Measurements from ENCODE around the gene FCRL2. TPM values are rescaled to one million over a fixed set of nuclear protein-coding genes. Genes with fewer than 3 reads are reported as not detected.

FCRL2 gene, protein sequence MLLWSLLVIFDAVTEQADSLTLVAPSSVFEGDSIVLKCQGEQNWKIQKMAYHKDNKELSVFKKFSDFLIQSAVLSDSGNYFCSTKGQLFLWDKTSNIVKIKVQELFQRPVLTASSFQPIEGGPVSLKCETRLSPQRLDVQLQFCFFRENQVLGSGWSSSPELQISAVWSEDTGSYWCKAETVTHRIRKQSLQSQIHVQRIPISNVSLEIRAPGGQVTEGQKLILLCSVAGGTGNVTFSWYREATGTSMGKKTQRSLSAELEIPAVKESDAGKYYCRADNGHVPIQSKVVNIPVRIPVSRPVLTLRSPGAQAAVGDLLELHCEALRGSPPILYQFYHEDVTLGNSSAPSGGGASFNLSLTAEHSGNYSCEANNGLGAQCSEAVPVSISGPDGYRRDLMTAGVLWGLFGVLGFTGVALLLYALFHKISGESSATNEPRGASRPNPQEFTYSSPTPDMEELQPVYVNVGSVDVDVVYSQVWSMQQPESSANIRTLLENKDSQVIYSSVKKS
- polyA plus RNA-seq (ENCODE audit: insufficient read length in 4 of 4) = under 1 TPM in 1 of 4 donors, not detected in 3; 0.08 TPM

DNA sequence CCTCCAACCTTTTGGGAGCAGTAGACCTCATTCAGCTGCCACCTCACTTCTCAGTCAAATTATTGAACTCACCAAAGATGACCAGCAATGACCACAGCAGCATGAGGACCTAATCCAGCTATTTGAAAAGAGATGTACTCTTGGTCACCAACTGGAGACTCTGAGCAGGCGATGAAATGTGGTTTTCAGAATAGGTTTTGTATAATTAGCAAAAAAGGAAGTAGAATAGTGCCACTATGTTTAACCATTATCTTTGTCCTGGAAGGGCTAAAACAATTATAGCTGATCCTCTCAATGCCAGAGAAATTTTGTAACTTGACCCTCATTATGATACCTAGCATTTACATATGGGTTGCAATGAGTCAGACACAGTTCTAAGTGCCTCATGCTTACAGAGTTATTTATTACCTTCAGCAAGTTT is at the start of gene FCRL2:
Gene FCRL2, minus strand, starts transcription at position 162 of the 421 bp plus-strand sequence. Its CDS starts 59 bp downstream, at position 103.
- DNase-seq (ENCODE audit: low read depth in 4 of 4, low spot score in 2 of 4) = no peak

DNA sequence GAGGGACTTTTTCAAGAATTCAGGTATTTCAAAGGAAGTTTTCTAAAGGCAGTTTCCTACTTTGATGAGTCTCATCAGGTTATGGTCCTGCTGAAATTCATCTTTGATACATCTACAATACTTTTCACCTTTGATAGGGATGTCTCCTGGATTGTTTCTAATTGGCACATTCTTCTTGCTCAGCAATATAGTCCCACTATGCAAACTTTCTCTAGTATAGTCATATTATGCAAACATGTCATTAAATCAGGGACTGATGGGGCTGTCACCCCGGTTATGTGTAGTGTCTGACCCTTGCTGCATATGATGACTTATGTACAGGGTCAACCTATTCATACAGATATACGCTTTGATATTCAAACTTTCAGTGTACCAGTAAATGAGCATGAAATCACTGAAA is 43.4 kb upstream of the FCRL2 start:
- no peak for DNase-seq (ENCODE audit: low read depth in 4 of 4, low spot score in 2 of 4)

DNA sequence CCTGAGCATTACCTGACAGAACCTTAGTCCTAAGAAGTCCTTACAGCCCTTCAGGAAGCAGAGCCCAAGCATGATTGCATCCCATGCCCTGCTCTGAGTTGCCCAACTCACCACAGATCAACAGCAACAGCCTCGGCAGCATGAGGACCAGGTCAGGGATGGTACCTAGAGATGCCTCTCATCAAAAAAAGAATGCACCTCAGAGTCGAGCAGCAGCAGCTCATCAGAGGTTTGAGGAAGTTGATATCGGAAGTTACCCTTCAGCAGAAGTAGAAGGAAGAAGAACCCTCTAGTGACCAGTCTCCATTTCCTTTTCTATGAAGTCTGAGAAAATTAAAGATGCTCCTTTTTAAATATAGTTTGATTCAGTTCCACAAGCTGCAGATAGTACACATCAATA is 43.0 kb upstream of the FCRL2 start, which contains the start of gene FCRL1:
Gene FCRL1, minus strand, starts transcription at position 225 of the 400 bp plus-strand sequence. Its CDS starts 83 bp downstream, at position 142.
- no peak for DNase-seq (ENCODE audit: low read depth in 4 of 4, low spot score in 2 of 4)

DNA sequence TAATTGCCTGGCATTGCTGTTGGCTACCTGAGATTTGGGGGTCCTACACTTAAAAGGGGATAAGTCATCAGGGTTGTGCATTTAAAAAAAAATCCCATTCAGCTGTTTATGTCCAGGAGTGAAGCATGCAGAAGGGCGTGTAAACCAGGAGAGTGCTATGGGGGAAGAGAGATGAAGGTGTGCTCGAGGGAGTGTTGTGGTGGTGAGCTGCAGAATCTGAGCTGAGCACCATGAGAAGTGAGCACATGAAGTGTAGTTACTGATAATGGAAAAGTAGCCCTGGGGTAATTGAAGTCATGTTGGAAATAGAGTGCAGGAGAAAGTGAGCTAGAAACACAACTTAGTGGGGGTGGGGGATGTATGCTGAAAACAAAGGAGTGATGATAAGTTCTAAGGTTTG is 42.3 kb upstream of the FCRL2 start:
- DNase-seq (ENCODE audit: low read depth in 4 of 4, low spot score in 2 of 4) = no peak

DNA sequence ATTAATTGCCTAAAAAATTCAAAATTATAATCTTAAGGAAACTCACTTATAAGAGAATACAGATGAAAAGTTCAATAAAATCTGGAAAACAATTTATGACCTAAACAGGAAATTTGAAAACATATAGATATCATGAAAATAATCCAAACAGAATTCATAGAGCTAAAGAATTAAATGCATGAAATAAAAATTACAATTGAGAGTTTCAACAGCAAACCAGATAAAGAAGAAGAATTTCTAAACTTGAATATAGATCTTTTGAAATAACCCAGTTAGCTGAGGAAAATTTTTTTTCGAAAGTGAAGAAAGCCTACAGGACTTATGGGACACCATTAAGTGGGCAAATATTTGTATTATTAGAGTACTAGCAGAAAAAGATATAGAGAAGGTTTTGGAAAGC is 36.3 kb upstream of the FCRL2 start:
- DNase-seq (ENCODE audit: low read depth in 4 of 4, low spot score in 2 of 4) = no peak

DNA sequence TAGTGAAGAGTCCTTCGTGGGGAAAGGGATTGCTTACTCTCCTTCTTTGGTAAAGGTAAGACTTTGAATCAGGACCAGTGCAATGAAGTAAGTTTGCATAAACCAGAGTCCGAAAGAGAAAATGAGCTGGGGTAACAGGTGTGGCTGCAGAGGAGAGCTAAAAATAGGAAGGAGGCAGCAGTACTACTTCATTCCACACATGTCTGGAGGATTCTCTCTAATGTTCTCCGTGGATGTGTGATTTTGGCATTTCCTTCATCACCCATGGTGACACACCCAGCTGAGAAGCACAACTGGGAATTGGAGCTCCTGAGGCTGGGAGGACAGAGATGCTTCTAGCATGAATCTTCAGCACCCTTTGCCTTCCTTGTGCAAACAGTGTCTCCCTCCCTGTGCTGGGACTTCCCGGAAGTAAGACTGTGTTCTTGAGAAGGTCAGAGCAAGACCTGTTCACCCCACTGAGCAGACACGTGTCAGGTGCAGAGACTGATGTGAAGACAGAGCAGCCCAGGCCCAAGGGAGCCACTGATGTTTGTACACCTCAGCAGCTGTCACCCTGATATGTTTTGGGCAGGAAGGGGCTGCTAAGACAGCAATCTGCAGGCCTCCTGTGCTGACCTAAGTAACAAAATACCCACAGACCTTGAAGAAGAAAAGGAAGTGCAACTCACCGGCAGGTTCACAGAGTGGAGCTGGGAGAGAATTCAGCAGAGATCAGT is 29.7 kb upstream of the FCRL2 start:
- no peak for DNase-seq (ENCODE audit: low read depth in 4 of 4, low spot score in 2 of 4)

DNA sequence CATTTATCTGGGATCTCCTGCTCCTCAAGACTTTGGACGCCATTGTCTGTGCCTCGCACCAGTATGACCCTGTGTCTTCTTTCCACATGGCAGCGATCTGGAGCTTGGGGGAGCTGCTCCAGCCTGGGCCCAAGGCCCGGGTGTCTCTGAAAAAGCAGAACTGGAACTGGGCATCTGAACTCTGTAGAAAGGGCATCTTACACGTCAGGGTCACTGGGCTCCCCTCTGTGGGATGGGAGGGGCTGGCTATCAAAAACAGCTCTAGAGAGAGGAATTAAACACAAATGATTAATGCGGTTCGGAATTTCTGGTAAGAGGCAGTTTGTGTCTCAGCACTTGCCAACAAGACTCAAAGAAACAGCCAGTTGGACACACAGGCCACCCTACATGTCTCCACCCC is 26.9 kb upstream of the FCRL2 start:
- no peak for DNase-seq (ENCODE audit: low read depth in 4 of 4, low spot score in 2 of 4)

DNA sequence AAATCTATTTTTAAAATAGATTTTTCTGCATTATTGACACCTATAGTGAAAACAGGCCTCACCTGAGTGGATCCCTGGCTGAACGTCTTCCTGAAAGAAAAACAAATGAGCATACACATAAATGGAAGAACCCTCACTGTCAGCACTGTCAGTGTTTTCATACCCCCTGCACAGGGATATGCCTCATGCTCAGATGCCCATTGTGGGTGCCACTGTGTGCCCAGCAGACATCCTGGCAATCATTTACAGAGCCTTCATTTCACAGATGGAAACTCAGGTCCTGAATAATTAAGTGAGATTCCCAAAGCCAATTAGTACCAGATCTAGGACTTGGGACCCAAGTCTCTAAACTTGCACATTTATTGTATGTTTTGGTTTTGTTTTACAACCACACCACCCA is 23.1 kb upstream of the FCRL2 start:
- DNase-seq (ENCODE audit: low read depth in 4 of 4, low spot score in 2 of 4) = no peak

DNA sequence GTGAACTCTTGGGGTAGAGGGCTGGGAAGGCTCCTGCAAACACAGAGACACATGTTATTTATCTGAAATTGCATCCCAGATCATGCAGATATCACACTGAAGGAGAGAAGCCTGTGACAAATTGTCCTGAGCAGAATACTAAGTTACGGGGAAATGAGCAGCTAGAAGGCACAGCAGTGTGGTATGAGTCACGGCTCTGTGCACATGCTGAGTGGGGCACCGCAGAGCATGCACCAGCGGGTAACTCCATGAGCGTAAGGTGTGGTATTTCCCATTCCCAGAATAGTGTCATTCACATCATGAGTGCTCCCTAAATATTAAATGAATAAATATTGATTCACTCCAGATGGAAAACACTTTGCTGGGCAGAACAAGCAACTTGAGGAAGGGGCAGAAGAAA is 21.3 kb upstream of the FCRL2 start:
- no peak for DNase-seq (ENCODE audit: low read depth in 4 of 4, low spot score in 2 of 4)

DNA sequence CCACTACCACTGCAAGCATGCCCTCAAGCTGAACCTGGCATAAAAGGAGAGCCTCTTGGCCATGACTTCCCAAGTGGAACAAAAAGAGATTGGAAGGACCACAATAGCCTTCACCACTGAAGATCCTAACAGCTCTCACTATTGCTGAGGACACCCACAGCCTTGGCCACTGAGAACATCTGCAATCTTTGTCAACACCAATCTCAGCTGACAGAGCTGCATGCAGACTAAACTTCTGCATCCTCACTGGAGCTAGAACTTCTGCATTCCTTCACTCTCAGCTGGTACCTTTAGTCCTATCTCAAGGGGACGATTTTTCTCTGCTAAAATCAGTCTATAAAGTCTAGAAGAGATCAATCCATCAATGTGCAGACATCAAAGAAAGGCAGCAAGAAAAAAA is 8.3 kb upstream of the FCRL2 start:
- DNase-seq (ENCODE audit: low read depth in 4 of 4, low spot score in 2 of 4) = no peak

DNA sequence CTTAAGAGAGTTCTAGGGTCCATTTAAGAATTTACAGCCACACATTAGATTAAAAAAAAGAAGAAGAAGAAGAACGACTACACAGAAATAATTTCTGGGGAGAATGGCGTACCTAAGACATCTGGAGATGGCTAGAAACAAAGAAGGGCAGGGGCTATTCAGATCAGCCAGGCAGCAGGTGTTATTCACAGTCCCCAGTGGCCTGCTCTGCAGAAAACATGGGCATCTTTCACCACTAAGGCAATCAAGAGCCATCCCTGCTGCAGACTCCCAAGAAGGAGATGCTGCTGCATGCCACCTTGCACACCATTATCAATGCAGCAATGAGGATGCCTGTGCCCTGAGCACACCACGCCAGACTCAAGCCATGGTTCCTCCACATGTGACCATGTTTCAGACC is 7.9 kb upstream of the FCRL2 start:
- DNase-seq (ENCODE audit: low read depth in 4 of 4, low spot score in 2 of 4) = no peak

DNA sequence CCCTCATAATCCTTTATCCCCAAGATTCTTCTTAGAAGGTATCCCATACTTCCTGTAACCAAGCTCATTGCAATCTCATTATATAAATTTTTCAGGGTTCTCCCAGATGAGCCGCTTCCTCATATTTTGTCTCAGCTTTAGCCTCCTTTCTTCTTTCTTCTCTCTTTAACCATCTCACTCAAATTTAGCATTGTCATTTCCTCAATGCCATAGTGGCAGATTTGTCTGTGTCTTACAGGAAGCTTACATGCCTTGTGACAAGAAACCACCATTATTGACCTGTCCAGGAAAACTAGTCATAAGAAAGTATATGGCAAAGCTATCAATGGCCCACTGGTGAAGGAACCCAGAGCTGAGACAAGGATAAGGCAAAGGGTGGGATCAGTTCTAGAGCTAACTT is 6.0 kb upstream of the FCRL2 start:
- DNase-seq (ENCODE audit: low read depth in 4 of 4, low spot score in 2 of 4) = no peak

DNA sequence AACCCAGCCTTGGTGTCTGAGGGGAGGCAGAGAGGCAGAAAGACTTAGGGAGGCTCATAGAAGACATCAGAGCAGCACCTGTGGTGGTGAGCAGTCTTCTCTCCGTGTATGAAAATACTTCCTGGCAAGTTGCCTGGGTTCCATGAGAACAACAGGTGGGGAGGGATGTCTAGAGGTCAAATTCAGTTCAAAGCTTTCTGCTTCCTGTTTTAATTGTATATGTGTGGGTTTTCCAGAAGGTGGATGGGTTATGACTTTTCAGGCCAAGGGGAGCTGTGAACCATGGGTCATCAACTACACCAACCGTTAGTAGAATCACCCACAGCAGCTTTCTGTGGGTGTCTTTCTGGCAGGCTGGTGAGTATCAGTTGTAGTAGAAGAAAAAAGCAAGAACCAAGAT is 4.1 kb upstream of the FCRL2 start:
- no peak for DNase-seq (ENCODE audit: low read depth in 4 of 4, low spot score in 2 of 4)

DNA sequence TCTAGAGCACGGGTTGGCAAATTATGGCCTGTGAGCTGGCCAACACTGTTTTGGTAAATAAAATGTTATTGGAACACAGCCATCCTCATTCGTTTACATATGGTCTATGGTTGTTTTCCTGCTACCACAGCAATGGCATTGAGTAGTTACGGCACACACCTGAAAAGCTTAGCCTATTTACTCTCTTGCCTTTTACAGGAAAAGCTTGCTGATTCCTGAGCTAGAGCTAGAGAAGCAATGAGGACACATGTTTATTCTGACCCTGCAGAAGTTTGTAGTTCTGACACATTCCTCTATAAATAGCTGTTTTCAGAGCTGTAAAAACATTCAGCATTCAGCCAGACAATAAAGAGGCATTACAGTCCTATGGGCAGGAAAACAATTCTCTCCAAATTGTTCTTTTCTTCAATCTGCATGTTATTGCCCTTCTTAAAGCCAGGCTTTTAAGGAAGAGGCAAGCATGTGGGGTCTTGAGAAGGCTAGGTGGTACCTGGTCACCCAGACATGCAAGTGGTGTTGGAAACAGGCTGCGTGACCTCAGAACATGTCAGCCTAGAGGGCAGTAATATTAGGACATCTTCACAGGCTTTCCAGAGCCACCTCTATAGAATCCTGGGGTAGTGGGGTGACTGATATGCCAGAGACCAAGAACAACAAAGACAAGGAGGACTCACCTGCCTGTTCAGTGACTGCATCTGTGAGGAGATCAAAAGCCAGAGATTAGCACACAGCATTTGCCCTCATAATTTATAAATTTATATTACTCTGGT is 1.6 kb downstream of the FCRL2 start:
- DNase-seq (ENCODE audit: low read depth in 4 of 4, low spot score in 2 of 4) = no peak

DNA sequence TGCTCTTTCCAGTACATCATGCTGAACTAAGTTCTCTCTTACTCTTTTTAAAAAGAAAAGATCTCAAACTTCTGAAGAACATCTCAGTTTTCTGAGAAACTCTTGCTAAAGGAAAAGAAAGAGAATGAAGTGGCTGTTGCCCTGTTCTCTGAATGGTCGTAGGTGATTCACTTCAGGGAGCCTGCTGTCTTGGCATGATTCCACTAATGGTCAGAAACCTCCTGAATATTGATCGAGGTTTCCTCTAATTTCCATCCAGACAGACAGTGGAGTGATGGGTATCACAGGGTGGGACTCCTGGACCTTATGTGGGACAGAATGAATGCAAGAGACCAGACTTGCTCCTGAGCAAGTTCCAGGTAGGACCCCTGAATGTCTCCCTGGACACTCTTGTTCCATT is 2.5 kb downstream of the FCRL2 start:
- no peak for DNase-seq (ENCODE audit: low read depth in 4 of 4, low spot score in 2 of 4)

DNA sequence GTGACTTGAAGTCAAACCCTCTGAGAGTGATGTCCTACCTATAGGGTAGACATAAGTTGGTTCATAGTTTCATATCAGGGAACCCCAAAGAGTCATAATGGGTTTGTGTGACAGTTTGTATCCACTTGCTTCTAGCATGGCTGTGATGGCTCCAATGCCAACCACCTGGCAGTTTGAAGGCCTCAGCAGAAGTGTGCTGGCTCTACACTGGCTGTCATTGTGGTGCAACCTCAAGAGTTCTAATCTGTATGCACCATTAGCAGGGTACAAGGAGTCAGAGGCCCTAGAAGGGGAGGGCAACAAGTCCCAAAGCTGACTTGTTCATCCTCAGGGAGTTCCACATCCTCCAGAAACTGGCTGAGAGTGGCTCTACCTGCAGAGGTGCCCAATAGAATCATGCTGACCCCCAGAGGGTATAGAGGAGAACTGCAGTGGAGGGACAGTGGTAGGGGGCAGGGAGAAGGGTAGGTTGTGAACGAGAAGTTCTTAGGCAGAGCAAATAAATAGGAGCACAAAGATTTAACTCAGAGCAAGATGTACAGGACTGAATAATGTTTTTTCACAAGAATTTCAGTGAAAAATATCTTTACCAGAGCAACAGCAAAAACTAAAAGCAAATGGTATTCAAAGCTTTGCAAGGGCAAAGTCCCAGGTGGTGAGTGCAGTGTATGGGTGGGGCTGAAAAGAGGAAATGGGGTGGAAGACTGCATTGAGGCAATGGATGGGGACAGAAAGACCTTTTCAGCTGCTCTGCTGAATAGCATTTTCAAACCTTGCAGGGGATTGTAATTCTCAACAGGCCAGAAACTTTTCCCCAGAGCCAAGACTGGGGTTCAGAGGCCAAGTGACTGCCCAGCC is 3.2 kb downstream of the FCRL2 start:
- no peak for DNase-seq (ENCODE audit: low read depth in 4 of 4, low spot score in 2 of 4)

DNA sequence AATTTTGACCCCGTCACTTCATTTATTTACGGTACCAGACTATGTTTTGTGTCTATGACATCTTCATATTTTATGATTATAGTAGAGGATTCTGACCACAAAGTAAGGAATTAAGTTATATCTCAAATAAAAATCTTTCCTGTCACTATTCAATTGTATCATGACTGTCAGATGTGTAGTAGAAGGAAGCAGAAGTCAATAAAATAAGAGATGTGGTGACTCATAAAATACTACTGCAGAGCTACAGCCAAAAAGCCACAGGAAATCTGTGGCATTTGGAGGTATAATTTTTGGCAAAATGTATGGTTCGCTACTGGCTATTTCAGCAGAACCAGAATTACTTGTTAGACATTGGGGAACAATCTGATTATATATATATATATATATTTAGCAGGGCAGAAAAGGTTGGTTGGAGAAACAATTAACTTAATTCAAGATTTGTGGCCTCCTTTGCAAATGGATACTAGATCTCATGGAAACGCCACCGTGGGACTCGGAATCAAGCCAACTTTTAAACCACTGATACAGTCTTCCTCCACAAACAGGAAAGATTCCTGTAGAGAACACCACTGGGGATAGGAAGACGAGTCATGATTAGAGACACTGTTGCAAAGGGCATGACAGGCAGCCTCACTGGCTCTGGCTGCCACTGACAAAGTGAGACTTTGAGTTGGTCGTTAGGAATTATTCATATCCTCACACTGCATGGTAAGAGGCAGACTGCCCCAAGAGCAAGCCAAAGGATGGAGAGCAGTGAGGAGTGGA is 5.1 kb downstream of the FCRL2 start:
- no peak for DNase-seq (ENCODE audit: low read depth in 4 of 4, low spot score in 2 of 4)

DNA sequence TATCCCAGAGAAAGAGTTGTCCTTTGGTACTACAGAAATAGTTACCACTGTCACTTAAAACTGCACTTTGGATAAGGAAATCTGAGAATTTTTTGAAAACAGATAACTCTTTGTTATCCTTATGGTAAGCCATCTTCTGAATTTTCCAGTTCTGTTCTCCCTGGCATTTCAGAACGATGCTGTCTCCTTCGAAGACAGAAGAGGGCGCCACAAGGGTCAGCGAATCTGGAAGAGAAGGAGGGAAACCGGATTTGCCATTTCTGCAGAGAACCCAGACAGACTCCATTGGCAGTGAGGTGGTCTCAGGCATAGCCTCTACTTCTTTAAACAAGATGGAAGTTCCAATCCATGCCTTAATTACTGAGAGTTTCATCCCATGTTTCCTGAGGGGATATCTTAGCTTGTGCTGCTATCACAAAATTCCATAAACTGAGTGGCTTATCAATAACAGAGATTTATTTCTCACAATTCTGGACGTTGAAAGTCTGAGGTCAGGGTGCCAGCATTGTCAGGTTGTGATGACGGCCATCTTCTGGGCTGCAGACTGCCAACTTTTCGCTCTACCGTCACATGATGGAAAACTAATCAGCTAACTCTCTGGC is 6.4 kb downstream of the FCRL2 start:
- DNase-seq (ENCODE audit: low read depth in 4 of 4, low spot score in 2 of 4) = no peak

DNA sequence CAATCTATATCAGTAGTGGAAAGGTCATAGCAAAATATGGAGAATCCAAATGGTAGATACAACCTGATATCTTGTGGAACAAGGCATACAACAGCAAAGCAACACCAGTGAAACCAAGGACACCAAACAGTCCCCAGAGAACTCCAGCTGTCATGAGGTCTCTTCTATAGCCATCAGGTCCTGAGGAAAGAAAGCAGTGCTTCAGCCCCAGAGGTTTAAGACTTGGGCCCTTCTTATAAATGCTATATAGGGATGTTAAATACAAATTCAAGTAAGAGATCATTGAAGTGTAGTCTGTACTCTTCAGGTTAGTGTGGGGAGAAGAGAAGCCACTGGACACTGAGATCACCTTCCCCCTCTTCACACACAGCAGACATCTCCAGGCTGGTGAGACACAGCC is 10.1 kb downstream of the FCRL2 start:
- DNase-seq (ENCODE audit: low read depth in 4 of 4, low spot score in 2 of 4) = no peak

Data from left renal cortex interstitium (tissue), 4 donors.